HEK293 (cell line): Measurements from ENCODE around the gene CAVIN3.
A peak's percentile ranks its signal among the peaks of the same experiment; 100 is the strongest.

Experiments
- GFI1B ChIP-seq: fragments of 450-650 bp; formaldehyde crosslinking; IDR thresholded peaks from 2 replicates; pipeline ENCODE4 v1.5.1; 2016; ENCODE audit warnings: missing biosample characterization, missing genetic modification characterization
- KLF9 ChIP-seq: fragments of 450-650 bp; formaldehyde crosslinking; IDR thresholded peaks from 2 replicates; pipeline ENCODE4 v1.5.1; 2016; ENCODE audit warnings: missing biosample characterization, missing genetic modification characterization, low read depth
- PRDM1 ChIP-seq: fragments of 450-650 bp; formaldehyde crosslinking; IDR thresholded peaks from 2 replicates; pipeline ENCODE4; 2016; ENCODE audit warnings: missing biosample characterization, missing genetic modification characterization
- PRDM10 ChIP-seq: fragments of 450-650 bp; formaldehyde crosslinking; IDR thresholded peaks from 2 replicates; pipeline ENCODE4 v1.5.1; 2016; ENCODE audit warnings: missing biosample characterization, missing genetic modification characterization
- SP3 ChIP-seq: fragments of 450-650 bp; formaldehyde crosslinking; IDR thresholded peaks from 2 replicates; pipeline ENCODE4 v1.5.1; 2016; ENCODE audit warnings: missing biosample characterization, missing genetic modification characterization
- SP7 ChIP-seq: fragments of 450-650 bp; formaldehyde crosslinking; IDR thresholded peaks from 2 replicates; pipeline ENCODE4 v1.5.1; 2016; ENCODE audit warnings: missing biosample characterization, missing genetic modification characterization
- ZBTB17 ChIP-seq: fragments of 450-650 bp; formaldehyde crosslinking; IDR thresholded peaks from 2 replicates; pipeline ENCODE4 v1.5.1; 2016; ENCODE audit warnings: missing biosample characterization, missing genetic modification characterization
- ZBTB48 ChIP-seq: fragments of 450-650 bp; formaldehyde crosslinking; IDR thresholded peaks from 2 replicates; pipeline ENCODE4 v1.5.1; 2016; ENCODE audit warnings: missing biosample characterization, missing genetic modification characterization
- ZFP3 ChIP-seq: fragments of 450-650 bp; formaldehyde crosslinking; IDR thresholded peaks from 2 replicates; pipeline ENCODE4 v1.5.1; 2016; ENCODE audit warnings: low read depth, missing biosample characterization, missing genetic modification characterization
- ZFP69B ChIP-seq: fragments of 450-650 bp; formaldehyde crosslinking; IDR thresholded peaks from 2 replicates; pipeline ENCODE4 v1.5.1; 2016; ENCODE audit warnings: missing biosample characterization, missing genetic modification characterization
- ZIC2 ChIP-seq: fragments of 450-650 bp; formaldehyde crosslinking; IDR thresholded peaks from 2 replicates; pipeline ENCODE4 v1.5.1; 2016; ENCODE audit warnings: missing biosample characterization, missing genetic modification characterization
- ZNF146 ChIP-seq: fragments of 450-650 bp; formaldehyde crosslinking; IDR thresholded peaks from 2 replicates; pipeline ENCODE4 v1.5.1; 2016; ENCODE audit warnings: missing biosample characterization, missing genetic modification characterization
- ZNF16 ChIP-seq: fragments of 450-650 bp; formaldehyde crosslinking; IDR thresholded peaks from 2 replicates; pipeline ENCODE4 v1.5.1; 2016; ENCODE audit warnings: low read depth, missing biosample characterization, missing genetic modification characterization
- ZNF501 ChIP-seq: fragments of 450-650 bp; formaldehyde crosslinking; IDR thresholded peaks from 2 replicates; pipeline ENCODE4 v1.5.1; 2016; ENCODE audit warnings: missing biosample characterization, missing genetic modification characterization
- ZNF555 ChIP-seq: fragments of 450-650 bp; formaldehyde crosslinking; conservative IDR thresholded peaks from 2 replicates; pipeline ENCODE4 v1.5.1; 2017; ENCODE audit warnings: missing biosample characterization, mild to moderate bottlenecking, missing genetic modification characterization, inconsistent platforms
- ZNF629 ChIP-seq: fragments of 450-650 bp; formaldehyde crosslinking; IDR thresholded peaks from 2 replicates; pipeline ENCODE4 v1.5.1; 2017; ENCODE audit warnings: missing biosample characterization, missing genetic modification characterization
- ZNF670 ChIP-seq: fragments of 450-650 bp; formaldehyde crosslinking; IDR thresholded peaks from 2 replicates; pipeline ENCODE4 v1.5.1; 2016; ENCODE audit warnings: missing biosample characterization, missing genetic modification characterization, low read depth
- ZNF692 ChIP-seq: fragments of 450-650 bp; formaldehyde crosslinking; IDR thresholded peaks from 2 replicates; pipeline ENCODE4 v1.5.1; 2016; ENCODE audit warnings: missing biosample characterization, missing genetic modification characterization
- ZNF830 ChIP-seq: fragments of 450-650 bp; IDR thresholded peaks from 2 replicates; pipeline ENCODE4 v1.5.0; 2018; ENCODE audit warnings: missing biosample characterization, missing genetic modification characterization, low read depth, mild to moderate bottlenecking, moderate library complexity
- ZSCAN16 ChIP-seq: fragments of 450-650 bp; formaldehyde crosslinking; IDR thresholded peaks from 2 replicates; pipeline ENCODE4 v1.5.1; 2016; ENCODE audit warnings: missing biosample characterization, missing genetic modification characterization
- ZSCAN30 ChIP-seq: fragments of 450-650 bp; IDR thresholded peaks from 2 replicates; pipeline ENCODE4 v1.5.1; 2018; ENCODE audit warnings: missing biosample characterization, mild to moderate bottlenecking, missing genetic modification characterization, moderate library complexity
- TF ChIP-seq, protein P1 (sequence below): fragments of 450-650 bp; formaldehyde crosslinking; IDR thresholded peaks from 2 replicates; pipeline ENCODE4 v1.5.1; 2016; ENCODE audit warnings: missing biosample characterization, missing genetic modification characterization
- TF ChIP-seq, protein P2 (sequence below): fragments of 450-650 bp; formaldehyde crosslinking; IDR thresholded peaks from 2 replicates; pipeline ENCODE4 v1.5.1; 2016; ENCODE audit warnings: missing biosample characterization, missing genetic modification characterization, borderline replicate concordance
- TF ChIP-seq, protein P3 (sequence below): sonication (generic); formaldehyde crosslinking; IDR thresholded peaks from 2 replicates; pipeline ENCODE4 v1.8.1; 2022; ENCODE audit warnings: mild to moderate bottlenecking, moderate library complexity, missing genetic modification reagents

Gene CAVIN3

DNA sequence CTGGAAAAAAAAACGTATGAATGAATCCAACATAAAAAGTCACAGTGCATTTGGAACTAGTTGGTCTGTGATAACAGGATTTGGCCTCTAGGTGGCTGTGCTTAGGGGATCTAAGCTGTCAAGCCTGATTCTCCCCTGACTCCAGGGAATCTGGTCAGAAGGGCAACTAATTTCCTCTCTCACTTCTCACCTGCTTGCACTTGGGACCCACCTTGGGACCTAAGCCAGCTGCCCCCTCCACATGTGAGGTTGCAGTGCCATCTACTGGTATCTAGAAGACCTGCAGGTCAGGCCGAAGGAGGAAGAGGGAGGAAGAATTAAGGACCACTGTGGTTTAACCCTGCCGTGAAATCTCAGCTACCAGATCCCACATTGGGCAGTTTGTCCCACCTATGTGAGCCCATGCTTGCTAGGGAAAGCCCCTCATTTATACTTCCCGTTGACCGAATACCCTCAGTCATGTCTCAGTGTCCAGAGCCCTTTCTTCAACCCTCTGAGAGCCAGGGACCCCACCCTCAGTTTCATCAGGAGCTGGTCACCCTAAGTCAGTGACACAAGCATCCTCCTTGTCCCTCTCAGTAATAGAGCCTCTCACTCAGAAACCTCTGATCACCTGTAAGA is 33.2 kb upstream of the CAVIN3 start (continued):
- no peak for TF ChIP-seq ZNF629 (tag by site-specific recombination)
- TF ChIP-seq ZNF16 (tag by site-specific recombination) = no peak
- TF ChIP-seq ZSCAN30 (tag by site-specific recombination) = no peak
- no peak for TF ChIP-seq SP7 (tag by site-specific recombination)
- no peak for TF ChIP-seq ZBTB48 (tag by site-specific recombination)
- peak; percentile 93 for TF ChIP-seq ZFP69B (tag by site-specific recombination)
- peak; percentile 66; the same call in 1 of the 2 replicates for TF ChIP-seq PRDM1
- no peak for TF ChIP-seq ZBTB17 (tag by site-specific recombination)
- no peak for TF ChIP-seq ZNF555 (tag by site-specific recombination)
- 0 out of 2 replicates have a peak, but pooled peaks have one; percentile 33 for TF ChIP-seq ZNF501 (tag by site-specific recombination)
- TF ChIP-seq, protein P1, sequence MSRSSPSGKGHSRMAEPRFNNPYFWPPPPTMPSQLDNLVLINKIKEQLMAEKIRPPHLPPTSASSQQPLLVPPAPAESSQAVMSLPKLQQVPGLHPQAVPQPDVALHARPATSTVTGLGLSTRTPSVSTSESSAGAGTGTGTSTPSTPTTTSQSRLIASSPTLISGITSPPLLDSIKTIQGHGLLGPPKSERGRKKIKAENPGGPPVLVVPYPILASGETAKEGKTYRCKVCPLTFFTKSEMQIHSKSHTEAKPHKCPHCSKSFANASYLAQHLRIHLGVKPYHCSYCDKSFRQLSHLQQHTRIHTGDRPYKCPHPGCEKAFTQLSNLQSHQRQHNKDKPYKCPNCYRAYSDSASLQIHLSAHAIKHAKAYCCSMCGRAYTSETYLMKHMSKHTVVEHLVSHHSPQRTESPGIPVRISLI (tag by site-specific recombination) = no peak
- TF ChIP-seq PRDM10 (tag by site-specific recombination) = no peak
- TF ChIP-seq, protein P2, sequence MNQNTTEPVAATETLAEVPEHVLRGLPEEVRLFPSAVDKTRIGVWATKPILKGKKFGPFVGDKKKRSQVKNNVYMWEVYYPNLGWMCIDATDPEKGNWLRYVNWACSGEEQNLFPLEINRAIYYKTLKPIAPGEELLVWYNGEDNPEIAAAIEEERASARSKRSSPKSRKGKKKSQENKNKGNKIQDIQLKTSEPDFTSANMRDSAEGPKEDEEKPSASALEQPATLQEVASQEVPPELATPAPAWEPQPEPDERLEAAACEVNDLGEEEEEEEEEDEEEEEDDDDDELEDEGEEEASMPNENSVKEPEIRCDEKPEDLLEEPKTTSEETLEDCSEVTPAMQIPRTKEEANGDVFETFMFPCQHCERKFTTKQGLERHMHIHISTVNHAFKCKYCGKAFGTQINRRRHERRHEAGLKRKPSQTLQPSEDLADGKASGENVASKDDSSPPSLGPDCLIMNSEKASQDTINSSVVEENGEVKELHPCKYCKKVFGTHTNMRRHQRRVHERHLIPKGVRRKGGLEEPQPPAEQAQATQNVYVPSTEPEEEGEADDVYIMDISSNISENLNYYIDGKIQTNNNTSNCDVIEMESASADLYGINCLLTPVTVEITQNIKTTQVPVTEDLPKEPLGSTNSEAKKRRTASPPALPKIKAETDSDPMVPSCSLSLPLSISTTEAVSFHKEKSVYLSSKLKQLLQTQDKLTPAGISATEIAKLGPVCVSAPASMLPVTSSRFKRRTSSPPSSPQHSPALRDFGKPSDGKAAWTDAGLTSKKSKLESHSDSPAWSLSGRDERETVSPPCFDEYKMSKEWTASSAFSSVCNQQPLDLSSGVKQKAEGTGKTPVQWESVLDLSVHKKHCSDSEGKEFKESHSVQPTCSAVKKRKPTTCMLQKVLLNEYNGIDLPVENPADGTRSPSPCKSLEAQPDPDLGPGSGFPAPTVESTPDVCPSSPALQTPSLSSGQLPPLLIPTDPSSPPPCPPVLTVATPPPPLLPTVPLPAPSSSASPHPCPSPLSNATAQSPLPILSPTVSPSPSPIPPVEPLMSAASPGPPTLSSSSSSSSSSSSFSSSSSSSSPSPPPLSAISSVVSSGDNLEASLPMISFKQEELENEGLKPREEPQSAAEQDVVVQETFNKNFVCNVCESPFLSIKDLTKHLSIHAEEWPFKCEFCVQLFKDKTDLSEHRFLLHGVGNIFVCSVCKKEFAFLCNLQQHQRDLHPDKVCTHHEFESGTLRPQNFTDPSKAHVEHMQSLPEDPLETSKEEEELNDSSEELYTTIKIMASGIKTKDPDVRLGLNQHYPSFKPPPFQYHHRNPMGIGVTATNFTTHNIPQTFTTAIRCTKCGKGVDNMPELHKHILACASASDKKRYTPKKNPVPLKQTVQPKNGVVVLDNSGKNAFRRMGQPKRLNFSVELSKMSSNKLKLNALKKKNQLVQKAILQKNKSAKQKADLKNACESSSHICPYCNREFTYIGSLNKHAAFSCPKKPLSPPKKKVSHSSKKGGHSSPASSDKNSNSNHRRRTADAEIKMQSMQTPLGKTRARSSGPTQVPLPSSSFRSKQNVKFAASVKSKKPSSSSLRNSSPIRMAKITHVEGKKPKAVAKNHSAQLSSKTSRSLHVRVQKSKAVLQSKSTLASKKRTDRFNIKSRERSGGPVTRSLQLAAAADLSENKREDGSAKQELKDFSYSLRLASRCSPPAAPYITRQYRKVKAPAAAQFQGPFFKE (tag by site-specific recombination) = no peak
- no peak for TF ChIP-seq GFI1B
- TF ChIP-seq ZNF670 (tag by site-specific recombination) = no peak
- peak; percentile 93 for TF ChIP-seq ZNF692
- TF ChIP-seq KLF9 (tag by site-specific recombination) = no peak
- no peak for TF ChIP-seq ZIC2 (tag by site-specific recombination)
- TF ChIP-seq ZNF830 (tag by site-specific recombination) = no peak
- TF ChIP-seq ZSCAN16 (tag by site-specific recombination) = no peak
- TF ChIP-seq SP3 = no peak
- TF ChIP-seq ZNF146 (tag by site-specific recombination) = no peak
- TF ChIP-seq, protein P3, sequence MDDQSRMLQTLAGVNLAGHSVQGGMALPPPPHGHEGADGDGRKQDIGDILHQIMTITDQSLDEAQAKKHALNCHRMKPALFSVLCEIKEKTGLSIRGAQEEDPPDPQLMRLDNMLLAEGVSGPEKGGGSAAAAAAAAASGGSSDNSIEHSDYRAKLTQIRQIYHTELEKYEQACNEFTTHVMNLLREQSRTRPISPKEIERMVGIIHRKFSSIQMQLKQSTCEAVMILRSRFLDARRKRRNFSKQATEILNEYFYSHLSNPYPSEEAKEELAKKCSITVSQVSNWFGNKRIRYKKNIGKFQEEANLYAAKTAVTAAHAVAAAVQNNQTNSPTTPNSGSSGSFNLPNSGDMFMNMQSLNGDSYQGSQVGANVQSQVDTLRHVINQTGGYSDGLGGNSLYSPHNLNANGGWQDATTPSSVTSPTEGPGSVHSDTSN (CRISPR knock-in tag) = no peak
- no peak for TF ChIP-seq ZFP3 (tag by site-specific recombination)
